ENCODE data around the gene PHF2.
A peak's percentile ranks its signal among the peaks of the same experiment; 100 is the strongest.

PHF2 gene

DNA sequence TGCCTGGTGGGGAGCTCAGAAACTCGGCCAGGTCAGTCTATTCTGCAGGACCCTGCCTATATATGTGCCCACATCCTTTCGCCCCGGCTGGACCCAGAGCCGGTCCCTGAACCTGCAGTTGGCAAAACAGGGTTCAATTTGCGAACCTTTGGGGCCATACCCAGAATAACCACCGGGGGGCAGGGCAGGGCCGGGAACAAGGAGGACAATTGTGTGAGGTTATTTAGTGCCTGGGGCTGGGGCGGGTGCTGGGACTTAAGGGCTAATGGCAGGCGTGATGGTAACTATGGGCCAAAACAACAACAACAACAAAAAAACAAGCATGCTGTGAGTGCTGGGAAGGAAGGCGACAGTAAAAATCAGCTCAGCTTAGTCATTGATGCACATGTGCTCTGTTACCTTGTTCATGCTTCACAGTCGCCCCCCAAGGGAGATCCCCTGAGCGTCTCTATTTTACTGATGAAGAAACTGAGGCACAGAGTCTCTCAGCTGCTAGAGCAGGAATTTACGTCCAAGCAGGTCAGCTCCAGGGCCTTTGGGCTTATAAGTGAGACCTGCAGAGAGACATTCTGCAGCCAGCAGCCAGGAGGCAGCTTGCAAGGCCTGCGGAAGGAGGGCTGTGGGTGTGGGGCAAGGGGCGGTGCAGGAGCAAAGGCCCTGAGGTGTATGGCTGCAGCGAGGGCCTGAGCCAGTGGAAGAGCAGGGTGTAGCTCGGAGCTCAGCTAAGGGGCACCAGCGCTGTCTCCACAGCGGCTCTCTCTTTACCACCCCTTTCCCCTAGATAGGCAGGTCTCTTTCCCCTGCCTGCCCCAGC, 106.0 kb downstream of the PHF2 start:
- peak; percentile 71 for DNase-seq

DNA sequence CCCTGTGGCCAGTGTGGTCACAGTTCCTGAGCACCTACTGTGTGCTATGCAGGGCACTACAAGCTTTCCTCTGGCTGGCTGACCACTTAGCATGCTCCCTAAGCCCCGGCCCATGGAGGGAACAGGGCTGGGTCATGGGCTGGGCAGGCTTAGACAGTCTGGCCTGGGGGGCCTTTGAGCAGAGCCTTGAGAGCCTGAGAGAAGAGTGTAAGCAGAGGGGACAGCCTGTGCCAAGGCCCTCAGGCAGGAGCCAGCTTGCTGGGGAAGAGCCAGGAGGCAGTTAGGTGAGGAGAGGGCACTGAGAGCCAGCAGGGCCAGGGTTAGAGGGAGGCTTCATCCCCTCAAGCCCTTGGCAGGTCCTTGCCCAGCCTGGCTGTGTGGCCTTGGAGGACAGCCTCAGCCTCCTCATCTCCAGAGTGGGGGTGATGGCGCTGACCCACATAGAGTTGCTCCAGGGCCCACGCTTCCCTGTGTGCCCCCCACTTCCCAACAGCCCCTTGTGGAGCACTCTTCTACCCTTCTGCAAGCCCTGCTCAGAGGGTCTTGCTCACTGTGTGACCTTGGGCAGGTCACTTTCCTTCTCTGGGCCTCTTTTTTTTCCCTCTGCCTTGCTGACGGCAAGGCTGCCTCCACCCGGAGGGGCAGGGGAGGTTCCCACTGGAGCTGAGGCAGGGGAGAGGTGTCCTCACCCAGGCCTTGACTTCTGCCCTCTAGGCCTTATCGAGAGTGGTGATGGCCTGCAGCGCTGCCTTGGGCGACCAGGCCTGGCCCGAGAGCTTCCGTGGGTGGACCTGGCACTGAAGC, 107.1 kb downstream of the PHF2 start:
- DNase-seq: no peak

DNA sequence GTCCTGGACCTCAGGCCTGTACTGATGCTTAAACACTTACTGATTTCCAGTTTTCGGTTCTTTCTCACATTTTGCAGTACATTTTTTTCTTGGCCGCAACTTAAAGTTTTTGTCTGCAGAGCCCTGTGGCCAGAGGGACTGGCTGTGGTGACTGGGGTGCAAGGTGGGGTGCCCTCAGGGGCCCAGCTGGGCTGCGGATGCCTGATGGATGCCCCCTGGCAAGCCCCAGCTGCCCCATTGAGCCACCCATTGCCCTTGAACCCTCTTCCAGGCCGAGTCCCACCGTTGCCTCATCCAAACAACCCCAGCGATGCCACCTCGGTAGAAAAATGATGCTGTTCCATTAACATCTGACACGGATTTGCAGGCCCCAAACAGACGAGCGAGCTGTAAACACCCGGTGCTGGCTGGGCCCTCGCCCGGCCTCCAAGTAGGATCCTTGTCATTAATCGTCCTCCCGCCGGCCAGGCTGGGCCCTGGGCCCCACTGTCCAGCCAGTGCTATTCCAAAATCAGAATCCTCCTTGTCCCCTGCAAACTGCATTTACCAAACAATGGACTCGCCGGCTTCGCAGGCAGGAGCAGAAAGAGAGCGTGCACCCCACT, 107.9 kb downstream of the PHF2 start:
- no peak for DNase-seq

DNA sequence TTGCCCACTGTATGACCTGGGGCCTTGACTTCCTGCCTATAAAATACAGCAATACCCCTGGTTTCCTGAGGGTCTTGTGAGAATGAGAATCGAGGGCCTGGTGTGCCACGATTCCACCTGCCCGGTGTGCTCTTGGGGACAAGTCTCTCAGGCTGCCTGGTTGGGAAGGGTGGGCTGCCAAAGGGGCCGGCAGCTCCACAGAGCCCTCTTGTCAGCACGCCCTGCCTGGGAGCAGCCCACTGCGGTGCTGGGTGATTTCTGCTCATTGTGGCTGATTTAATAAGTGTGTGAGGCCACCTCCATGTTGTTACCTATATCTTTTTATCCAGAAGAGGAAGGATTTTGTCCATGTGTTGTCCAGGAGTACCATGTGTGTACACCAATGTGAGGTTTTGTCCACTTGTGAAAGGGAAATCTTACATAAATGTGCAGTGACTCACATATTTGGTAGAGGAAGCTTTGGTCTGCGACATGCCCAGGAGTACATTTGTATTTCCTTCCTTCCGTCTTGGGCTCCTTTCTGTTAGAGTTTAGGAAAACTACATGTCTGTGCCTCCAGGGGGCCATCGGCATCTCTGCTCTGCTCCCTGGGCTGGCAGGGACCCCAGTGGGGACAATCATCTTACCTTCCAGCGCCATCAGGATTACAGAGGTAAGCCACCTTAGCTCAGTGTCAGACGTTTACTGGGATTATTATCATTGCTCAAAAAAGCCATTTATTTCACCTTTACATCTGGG, 108.6 kb downstream of the PHF2 start:
- DNase-seq: peak; percentile 18

DNA sequence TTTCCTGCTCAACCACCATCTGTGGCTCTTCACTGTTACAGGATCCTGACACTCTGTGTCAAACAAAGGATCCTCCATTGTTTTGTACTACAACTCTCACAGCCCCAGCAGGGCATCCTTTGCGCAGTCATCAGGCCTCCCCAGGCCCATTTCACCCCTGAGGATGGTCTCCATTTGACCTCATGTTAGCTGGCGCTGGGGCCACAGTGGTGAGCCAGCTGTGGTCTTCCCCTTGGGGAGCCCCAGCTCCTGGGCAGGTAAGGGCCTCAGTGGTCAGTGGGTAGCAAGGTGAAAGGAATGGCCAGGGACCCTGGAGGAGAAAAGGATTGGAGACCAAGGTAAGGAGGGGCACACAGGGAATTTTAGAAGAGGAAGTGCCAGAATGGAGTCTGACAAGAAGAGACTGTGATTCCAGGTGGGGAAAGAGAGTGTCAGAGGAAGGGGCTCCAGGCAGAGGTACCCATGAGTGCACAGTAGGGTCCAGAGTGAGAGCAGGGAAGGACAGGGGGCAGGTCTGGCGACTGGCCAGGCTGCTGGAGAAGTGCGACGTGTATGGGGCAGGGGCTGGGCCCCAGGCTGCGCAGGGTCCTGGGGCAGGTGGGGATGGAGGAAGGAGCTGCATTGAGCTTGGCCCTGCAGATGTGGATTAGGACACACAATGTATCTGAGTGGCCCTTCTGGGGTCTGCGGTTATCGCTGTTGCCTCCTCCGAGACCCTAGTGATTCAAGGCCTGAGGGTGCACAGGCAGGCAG, 109.9 kb downstream of the PHF2 start:
- DNase-seq: no peak

DNA sequence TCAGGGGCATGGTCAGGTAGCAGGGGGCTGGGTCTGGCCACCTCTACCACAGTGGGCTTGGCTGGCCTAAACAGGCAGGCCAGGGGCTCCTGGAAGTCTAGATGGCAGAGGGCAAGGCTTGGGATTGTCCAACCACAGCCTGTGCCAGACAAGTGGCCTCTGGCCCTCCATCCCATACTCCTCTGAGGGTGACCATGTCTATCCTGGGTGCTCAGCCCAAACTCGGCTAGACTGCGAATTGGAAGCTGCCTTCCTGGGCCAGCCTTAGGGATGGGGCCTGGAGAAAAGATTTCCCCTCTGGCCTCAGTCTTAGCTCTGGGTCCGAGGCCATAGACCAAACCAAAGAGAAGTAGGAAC, 110.5 kb downstream of the PHF2 start:
- no peak for DNase-seq

DNA sequence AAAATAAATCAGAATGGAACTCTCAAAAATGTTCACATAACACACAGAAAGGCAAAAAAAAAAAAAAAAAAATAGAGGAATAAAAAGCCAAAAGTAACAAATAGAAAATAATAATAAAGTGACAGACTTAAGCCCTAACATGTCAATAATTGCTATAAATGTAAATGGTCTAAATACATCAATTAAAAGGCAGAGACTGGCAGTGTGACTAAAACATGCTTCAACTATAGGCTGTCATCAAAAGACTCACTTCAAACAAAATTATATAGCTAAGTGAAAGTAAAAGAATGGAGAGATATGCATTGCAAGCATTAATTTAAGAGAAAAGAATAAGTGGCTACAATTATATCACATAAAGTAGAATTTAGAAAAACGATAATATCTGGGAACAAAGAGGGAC, 114.2 kb downstream of the PHF2 start:
- DNase-seq: no peak

DNA sequence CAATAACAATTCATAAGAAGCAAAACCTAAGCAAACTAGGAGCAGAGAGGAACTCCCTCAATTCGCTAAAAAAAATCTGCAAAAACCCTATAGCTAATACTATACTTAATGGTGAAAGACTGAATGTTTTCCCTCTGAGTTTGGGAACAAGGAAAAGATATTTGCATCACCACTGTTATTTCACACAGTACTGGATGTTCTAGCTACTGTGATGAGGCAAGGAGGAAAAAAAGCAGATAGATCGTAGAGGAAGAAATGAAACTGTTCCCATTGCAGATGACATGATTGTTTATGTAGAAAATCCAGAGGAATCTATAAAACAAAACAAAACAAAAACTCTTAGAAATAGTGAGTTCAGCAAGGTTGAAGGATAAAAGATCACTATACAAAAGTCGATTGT, 116.7 kb downstream of the PHF2 start:
- no peak for DNase-seq

DNA sequence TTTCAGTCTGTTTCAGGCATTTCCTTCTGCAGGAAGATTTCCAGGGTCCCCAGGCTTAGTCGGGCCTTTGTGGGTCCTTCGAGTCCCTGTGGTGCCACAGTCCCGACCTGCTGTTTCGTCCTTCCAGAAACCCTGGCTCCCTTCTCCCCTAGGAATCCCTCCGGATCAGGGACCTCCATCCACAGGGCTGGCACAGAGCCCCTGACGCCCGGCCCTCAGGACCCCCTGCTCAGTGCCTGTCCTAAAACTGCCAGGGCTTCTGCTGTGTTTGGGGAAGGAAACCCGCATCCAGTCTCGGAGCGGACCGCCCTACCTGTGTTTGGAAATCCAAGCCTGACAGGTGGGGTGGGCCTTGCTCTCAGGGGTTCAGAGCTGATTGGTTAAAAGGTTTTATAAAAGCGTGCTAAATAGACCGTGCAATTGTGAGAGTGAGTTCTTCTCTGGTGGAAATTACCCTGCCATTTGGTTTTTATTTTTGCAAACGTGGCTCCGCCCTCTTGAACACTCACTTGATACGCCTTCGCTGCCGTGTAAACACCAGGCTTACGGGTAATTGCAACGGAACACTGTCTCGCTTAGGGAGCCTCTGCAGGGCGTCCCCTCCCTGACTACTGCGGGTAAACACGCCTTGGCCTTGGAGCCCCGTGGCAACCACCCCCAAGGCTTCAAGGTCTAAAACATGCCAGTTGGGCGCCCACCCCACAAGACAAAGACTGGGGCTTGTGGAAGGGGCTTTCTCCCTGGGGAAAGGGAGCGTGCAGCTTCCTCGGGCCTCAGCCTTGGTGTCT, 121.2 kb downstream of the PHF2 start:
- no peak for DNase-seq

DNA sequence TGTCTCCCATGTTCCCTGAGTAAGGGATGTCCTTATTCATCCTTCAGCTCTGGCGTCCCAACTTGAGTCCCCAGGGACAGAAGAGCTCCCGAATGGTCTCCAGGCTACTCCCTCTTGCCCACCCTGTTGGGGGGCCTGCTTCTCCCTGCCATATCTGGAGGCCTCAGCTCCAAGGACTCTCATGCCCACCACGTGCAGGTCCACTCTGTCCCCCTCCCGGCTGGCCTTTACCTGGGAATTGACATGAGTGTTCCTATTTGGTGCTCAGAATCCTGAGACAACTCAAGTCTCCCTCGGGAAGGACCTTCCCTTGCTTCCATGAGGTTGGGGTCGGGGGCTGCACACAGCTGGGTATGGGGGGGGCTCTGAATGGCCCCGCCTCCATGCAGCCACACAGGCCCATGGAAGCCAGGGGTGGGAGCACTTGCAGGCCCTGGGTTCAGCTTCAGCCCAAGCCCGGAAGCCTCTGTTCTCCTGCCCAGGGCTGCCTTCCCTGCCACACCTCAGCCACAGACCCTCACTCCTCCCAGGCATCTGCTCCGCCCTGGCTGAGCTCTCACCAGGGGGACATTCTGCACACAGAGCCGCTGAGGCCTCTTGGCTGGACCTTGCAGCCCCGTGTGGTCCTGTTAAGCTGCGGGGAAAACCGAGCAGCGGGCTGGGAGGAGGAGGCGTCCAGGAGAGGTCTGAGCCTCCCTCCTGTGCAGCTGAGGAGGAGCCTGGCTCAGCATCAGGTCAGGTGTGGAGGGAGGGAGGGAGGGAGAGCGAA, 121.9 kb downstream of the PHF2 start:
- DNase-seq: no peak

DNA sequence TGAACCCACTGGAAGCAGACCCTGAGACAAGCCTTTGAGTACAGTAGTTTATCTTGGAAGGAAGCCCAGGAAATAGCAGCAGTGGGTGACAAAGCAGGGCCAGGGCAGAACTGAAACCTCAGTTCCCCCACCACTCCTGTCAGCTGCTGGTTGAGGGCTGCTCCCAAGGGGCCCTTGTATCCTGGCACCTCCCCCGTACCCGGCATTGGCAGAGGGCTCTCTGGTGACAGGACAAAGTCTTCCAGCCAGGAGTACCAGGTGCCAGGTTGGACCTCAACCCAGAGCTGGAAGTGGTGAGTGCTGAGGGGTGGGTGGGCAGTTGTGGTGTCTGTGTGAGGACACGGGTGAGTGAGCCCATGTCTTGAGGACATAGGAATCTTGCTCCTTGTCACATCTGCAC, 123.3 kb downstream of the PHF2 start:
- DNase-seq: no peak

DNA sequence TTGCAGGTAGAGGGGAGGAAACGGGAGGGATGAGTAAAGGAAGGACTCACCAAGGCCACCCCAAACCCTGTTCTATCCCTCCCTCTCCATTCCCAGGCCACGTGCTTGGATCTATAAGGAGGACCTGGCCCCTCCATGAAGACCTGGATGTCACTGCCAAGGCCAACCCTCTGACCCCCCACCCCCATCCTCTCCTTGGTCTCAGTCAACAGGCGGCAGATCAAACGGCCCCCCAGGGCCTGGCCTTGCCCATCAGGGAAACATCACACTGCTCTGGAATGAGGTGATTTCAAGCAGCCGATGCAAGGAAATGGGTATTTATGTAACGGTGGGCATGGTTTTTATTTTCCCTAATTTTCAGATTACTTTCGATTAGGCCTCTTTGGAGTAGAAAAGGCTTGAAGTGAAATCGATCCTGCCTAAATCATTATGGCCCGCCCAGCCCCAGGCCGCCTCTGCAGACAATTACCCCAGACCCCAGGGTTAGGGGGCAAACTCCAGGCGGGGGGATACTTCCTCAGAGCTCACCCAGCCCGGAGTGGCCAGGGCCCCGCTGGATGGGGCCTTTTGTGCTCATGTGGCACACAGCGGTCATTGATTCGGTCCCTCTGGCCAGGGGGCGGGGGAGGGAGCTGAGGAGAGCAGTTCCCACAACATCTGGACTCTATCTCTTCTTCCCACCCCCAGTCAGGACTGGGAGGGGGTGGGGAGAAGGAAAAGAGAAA, 125.3 kb downstream of the PHF2 start:
- no peak for DNase-seq

DNA sequence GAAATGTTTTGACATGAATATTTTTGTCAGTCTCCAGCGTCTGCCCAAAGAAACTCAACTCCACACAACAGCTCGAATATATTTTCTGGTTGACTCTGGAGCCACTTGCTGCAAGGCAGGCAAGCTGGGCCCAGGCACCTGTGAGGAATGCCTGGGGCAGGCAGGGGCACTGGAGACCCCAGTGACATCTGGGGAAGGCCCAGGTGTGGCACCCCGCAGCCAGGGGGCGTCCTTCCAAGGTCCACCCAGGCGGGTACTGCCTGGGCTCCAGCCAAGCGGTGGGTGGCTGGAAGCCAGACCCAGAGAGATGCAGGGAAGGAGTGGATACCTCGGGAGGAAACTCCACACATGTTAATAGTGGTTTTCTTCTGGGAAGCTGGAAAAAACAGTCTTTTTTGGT, 125.9 kb downstream of the PHF2 start:
- DNase-seq: no peak

DNA sequence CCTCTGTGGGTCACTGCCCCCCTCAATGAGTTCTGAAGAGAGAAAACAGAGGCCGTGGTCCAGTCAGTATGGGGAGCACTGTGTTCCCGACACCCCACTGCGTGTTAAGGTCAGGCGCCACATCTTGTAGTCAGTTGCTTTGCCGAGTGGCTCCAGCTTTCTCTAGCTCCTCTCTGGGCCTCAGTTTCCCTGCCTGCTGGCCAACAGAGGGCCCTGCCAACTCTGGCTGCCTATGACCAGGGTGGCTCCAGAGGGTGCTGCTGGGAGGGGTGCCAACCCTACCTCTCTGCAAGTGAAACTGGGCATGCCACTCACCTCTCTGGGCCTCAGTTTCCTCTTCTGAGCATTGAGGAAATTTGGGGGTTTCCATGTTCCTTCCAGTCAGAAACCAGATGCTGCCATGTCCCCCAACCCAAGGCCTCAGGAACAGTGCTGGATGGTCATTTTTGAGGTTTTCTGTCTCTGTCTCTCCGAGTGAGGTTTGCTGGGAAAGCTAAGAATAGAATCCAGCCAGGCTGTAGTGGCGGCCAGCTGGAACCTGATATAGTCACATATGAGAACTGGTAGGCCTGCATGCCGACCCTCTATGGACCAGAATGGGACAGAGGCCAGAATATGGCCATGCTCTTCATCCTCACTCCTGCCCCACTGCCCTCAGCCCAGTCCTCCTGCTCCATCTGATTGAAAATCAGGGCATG, 132.1 kb downstream of the PHF2 start:
- DNase-seq: no peak

DNA sequence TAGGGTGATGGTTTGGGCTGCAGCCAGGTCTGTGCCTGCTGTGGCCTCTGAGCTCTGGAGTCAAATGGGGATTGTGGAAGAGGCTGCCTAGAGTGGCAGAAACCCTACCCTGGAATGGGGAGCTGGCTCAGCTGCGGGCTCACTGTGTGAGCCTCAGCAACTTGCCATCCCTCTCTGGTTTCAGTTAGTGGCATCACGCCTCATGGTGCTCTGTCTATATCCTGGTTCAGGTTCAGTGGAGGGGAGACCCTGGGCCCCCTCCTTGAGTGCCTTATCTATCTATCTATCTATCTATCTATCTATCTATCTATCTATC, 132.6 kb downstream of the PHF2 start:
- DNase-seq: no peak

DNA sequence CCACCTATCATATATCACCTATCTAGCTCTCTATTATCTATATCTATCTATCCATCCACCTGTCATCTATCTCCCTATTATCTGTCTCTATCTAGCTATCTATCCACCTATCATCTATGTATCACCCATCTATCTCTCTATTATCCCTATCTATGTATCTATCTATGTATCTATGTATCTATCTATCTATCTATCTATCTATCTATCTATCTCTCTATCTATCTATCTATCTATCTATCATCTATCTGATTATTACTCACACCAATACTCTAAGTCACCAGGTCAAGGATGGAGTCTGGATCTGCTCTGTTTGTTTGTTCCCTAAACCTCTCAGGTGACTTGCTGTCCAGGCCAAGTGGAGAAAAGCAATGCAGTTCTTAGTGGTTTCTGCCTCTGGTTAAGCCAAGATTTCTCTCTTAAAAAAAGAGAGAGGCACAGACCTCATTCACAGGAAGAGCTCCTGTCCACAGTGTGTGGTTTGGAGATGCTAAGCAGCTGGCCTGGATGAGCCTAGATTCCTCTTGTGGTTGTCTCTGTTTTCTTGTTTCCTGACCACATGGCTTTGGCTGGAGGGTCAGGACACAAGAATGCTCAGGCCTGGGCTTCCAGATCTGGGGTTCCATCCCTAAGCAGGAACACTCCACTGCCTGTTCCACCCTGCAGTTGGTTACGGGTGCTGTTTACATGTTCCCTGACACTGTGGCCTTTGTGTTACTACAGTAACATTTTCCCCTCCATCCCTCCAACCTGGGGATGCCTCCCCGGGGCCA, 133.4 kb downstream of the PHF2 start:
- no peak for DNase-seq

DNA sequence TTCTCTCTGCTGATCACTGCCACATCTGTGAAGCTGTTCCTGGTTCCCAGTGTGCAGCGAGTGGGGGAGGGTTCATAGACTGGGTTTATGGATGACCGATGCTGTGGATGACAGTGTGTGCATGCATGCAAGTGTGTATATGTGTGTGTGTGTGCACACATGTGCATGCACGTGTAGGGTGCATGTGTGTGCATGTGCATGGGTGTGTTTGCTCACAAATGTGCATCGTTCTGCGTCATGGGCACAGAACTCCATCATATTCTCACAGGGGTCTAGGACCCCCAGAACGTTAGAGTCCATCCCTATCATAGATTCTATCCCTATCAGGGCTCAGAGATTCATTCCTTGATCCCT, 134.0 kb downstream of the PHF2 start:
- no peak for DNase-seq

DNA sequence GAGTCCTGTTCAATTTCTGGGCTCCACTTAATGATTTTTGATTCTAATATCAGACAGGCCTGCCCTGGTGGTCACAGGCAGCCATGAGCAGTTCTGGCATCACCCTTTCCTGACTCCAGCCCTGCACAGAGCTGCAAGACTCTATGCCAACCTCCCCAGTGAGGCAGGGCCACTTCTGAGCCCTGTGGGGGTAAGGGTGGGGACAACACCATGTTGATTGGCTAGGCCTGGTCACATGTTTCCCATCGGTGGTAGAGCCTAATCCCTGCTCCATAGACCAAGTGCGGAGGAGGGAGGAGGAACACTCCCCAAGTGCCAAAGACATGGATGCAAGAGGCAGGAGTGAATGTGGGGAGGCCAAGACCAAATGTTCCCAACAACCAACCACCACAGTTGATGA, 134.6 kb downstream of the PHF2 start:
- no peak for DNase-seq

DNA sequence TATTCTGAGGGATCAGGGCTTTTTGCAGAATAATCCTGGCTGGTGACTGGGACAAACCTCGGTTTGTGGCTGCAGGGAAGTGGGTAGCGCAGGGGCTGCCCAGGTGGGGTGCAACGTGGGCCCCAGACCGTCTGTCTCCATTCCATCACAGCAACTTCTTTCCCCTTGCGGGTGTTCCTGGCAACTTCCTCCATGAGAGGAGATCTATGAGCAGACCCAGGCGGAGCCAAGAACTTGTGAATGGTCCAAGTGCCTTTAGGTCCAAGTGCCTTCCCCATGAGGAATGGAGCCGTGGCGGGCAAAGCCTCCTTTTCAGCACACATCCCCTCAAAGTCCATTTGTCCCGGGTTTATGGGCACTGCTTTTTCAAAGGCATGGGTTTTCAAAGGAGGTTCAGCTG, 136.5 kb downstream of the PHF2 start:
- no peak for DNase-seq

Data from hematopoietic multipotent progenitor cell treated with erythropoietin and hydrocortisone succinate and interleukin-3 and kit ligand, for 6 days (in vitro differentiated cells).